K562 (cell line): ENCODE results near the gene B3GAT1. TPM values are rescaled to one million over a fixed set of nuclear protein-coding genes. Genes with fewer than 3 reads are reported as not detected.

ENCODE experiments used
- ATAC-seq: fragments of 200-7000 bp; cut with Tn5 transposase; 3 replicates; pipeline ENCODE4 v1.9.1; 2020; ENCODE audit warnings: moderate library complexity
- BruUV-seq: library from RNA; stranded (reverse); fragments of 400-500 nt; replicated peaks from 2 replicates; lab custom pipeline; 2021; lab: Mats Ljungman, UMichigan
- CTCF ChIA-PET: fragments of 300-600 bp; formaldehyde crosslinking; extraction: SDS; loops from one replicate; lab custom pipeline; 2021; ENCODE audit warnings: low intra/inter-chr PET ratio; lab: Yijun Ruan, JAX
- POLR2A ChIA-PET: fragments of 300-600, 350-650 bp; sonication (Branson Sonifier 250); formaldehyde crosslinking; extraction: SDS; loops from one replicate; lab custom pipeline; 2021; ENCODE audit warnings: antibody characterized with exemption, inconsistent platforms; lab: Yijun Ruan, JAX
- DNase-seq, 4 experiments: peaks; one replicate each; pipeline versions ENCODE4 v3.0.0 to v3.0.0-alpha.2; 2011 to 2018; ENCODE audit warnings: low spot score in 3 of 4, mixed read lengths in 3 of 4; ENCODE audit errors: extremely low read depth in 1 of 4
- FAIRE-seq: peaks from 2 replicates; lab custom pipeline; 2011; peaks lifted over from hg19 to GRCh38; lab: Jason Lieb, UNC
- H2AFZ ChIP-seq: 2 replicates; pipeline ENCODE4 v1.6.0; 2011; ENCODE audit warnings: low read depth, low read length, control low read depth, inconsistent platforms
- H3K27ac ChIP-seq: fragments of 200-600 bp; 3 replicates; pipeline ENCODE4 v1.8.0; 2011; ENCODE audit warnings: low read depth, mild to moderate bottlenecking, control low read depth, inconsistent platforms, low read length, moderate library complexity, mixed read lengths; ENCODE audit errors: extremely low read depth
- H3K27me3 ChIP-seq, 2 experiments: fragments of 300-600 bp in 1 of 2; 2 replicates in 1 of 2; 3 replicates in 1 of 2; pipeline versions ENCODE4 v1.6.0 to v1.8.0; 2011; ENCODE audit warnings: inconsistent platforms in 2 of 2, low read length in 2 of 2, mild to moderate bottlenecking in 1 of 2, mixed read lengths in 1 of 2, moderate library complexity in 1 of 2; ENCODE audit not compliant: control insufficient read depth in 2 of 2, insufficient read depth in 2 of 2
- H3K36me3 ChIP-seq: fragments of 300-600 bp; 3 replicates; pipeline ENCODE4 v1.8.0; 2011; ENCODE audit warnings: mild to moderate bottlenecking, low read length, inconsistent platforms; ENCODE audit not compliant: control insufficient read depth, insufficient read depth
- H3K4me1 ChIP-seq, 2 experiments: fragments of 200-600 bp in 1 of 2; replicated peaks in 1 of 2; 2 replicates in 1 of 2; 3 replicates in 1 of 2; pipeline versions ENCODE4 v1.5.1 to v1.8.0; 2011; ENCODE audit warnings: inconsistent platforms in 2 of 2, low read length in 2 of 2, mild to moderate bottlenecking in 1 of 2, mixed read lengths in 1 of 2, moderate library complexity in 1 of 2; ENCODE audit not compliant: control insufficient read depth in 2 of 2, insufficient read depth in 2 of 2
- H3K4me2 ChIP-seq: 2 replicates; pipeline ENCODE4 v1.6.1; 2011; ENCODE audit warnings: low read length, control low read depth, inconsistent platforms, mixed read lengths; ENCODE audit not compliant: insufficient read depth
- H3K4me3 ChIP-seq: fragments of 200-600 bp; sonication (generic), shearing (Covaris generic); 2 replicates; pipeline ENCODE4 v1.5.1; 2016; ENCODE audit warnings: control low read depth, inconsistent platforms
- H3K79me2 ChIP-seq: fragments of 200-600 bp; 3 replicates; pipeline ENCODE4 v1.8.0; 2011; ENCODE audit warnings: low read length, inconsistent platforms; ENCODE audit not compliant: control insufficient read depth, insufficient read depth
- H3K9ac ChIP-seq, 2 experiments: 2 replicates each; pipeline versions ENCODE4 v1.6.0 to v1.6.1; 2011; ENCODE audit warnings: low read depth in 2 of 2, low read length in 2 of 2, control low read depth in 1 of 2, inconsistent platforms in 1 of 2, mild to moderate bottlenecking in 1 of 2, mixed read lengths in 1 of 2; ENCODE audit not compliant: insufficient read depth in 1 of 2
- H3K9me1 ChIP-seq: one replicate; pipeline ENCODE4 v1.6.0; 2011; ENCODE audit warnings: inconsistent platforms, mild to moderate bottlenecking, low read length, moderate library complexity; ENCODE audit not compliant: control insufficient read depth, insufficient read depth
- H3K9me3 ChIP-seq: replicated peaks from 2 replicates; pipeline ENCODE4 v1.5.1; 2011; ENCODE audit warnings: low read depth, low read length, inconsistent platforms; ENCODE audit not compliant: control insufficient read depth, insufficient read depth
- H4K20me1 ChIP-seq: replicated peaks from 2 replicates; pipeline ENCODE4 v1.6.1; 2011; ENCODE audit warnings: low read length, inconsistent platforms, mixed read lengths; ENCODE audit not compliant: control insufficient read depth, insufficient read depth
- BRD4 ChIP-seq: fragments of 200-600 bp; sonication (generic); IDR thresholded peaks from 2 replicates; pipeline ENCODE4 v1.6.1; 2017; ENCODE audit warnings: inconsistent platforms
- CBFA2T3 ChIP-seq: fragments of 450-650 bp; IDR thresholded peaks from 2 replicates; pipeline ENCODE4 v1.6.1; 2017
- GATA2 ChIP-seq: sonication (generic); formaldehyde crosslinking; IDR thresholded peaks from 2 replicates; pipeline ENCODE4 v1.4.0; 2020; ENCODE audit warnings: mild to moderate bottlenecking, missing genetic modification reagents
- HSF4 ChIP-seq: fragments of 250-450 bp; sonication (Bioruptor Pico); IDR thresholded peaks from 2 replicates; pipeline ENCODE4 v2.1.2; 2022; ENCODE audit warnings: mild to moderate bottlenecking, moderate library complexity, borderline replicate concordance
- IFI16 ChIP-seq: fragments of 250-450 bp; sonication (Bioruptor Pico); IDR thresholded peaks from 2 replicates; pipeline ENCODE4 v2.1.2; 2022; ENCODE audit warnings: mild to moderate bottlenecking, inconsistent platforms
- MCM5 ChIP-seq: fragments of 450-650 bp; IDR thresholded peaks from 2 replicates; pipeline ENCODE4 v1.6.1; 2016; ENCODE audit warnings: low read depth
- MYC ChIP-seq, 2 experiments: fragments of 250-450 bp in 1 of 2; sonication (Bioruptor Pico) in 1 of 2; IDR thresholded peaks; 2 replicates each; pipeline versions ENCODE4 v1.5.1 to v1.6.1; 2012 to 2021; ENCODE audit warnings: low read depth in 2 of 2, borderline replicate concordance in 1 of 2, improper control_type of control experiment in 1 of 2, low read length in 1 of 2, mild to moderate bottlenecking in 1 of 2, moderate library complexity in 1 of 2
- NR1H2 ChIP-seq: sonication (generic); formaldehyde crosslinking; IDR thresholded peaks from 2 replicates; pipeline ENCODE4 v1.4.0; 2020; ENCODE audit warnings: mild to moderate bottlenecking, missing genetic modification reagents
- SAFB2 ChIP-seq: fragments of 200-400 bp; formaldehyde crosslinking; IDR thresholded peaks from 2 replicates; pipeline ENCODE4 v1.6.1; 2018; ENCODE audit warnings: borderline replicate concordance, low read length, low read depth, moderate library complexity; ENCODE audit not compliant: severe bottlenecking
- SP1 ChIP-seq: sonication (generic); formaldehyde crosslinking; IDR thresholded peaks from 2 replicates; pipeline ENCODE4 v1.8.1; 2022; ENCODE audit warnings: mild to moderate bottlenecking, missing genetic modification reagents
- TAF15 ChIP-seq: fragments of 200-400 bp; formaldehyde crosslinking; IDR thresholded peaks from 2 replicates; pipeline ENCODE4 v1.6.1; 2017; ENCODE audit warnings: mild to moderate bottlenecking, low read depth, low read length, moderate library complexity
- WGBS: fragments of 100-300 bp; shearing (Covaris generic); methylation state at CpG from one replicate; pipeline ENCODE4 v1.1.6; 2016; ENCODE audit warnings: low coverage, mixed read lengths; ENCODE audit not compliant: insufficient coverage; ENCODE audit errors: missing lambda C conversion rate; 5-methylcytosine and 5-hydroxymethylcytosine counted together
- in situ Hi-C: fragments of 300-500 bp; cut with MboI; formaldehyde crosslinking; loops from 4 replicates; pipeline ENCODE4 v1.15.0; 2018; ENCODE audit warnings: inconsistent platforms, mixed read lengths
- intact Hi-C: fragments of 100-400 bp; cut with micrococcal nuclease; formaldehyde crosslinking; loops from 2 replicates; pipeline ENCODE4 v1.14.2; 2022
- polyA plus RNA-seq, 8 experiments: library from polyadenylated mRNA; depleted of rRNA in 4 of 8; stranded (reverse) in 5 of 8; unstranded in 3 of 8; fragments of >200 nt; fragmentation: Nextera tagmentation in 2 of 8; fragmentation: Illumina TruSeq in 1 of 8; extraction: Ambion mirVana in 2 of 8; extraction: Trizol in 1 of 8; gene quantifications; 2 replicates each; pipeline versions ENCODE4 v1.2.1 to v1.2.3, GENCODE V29; 2011 to 2014; ENCODE audit warnings: inconsistent platforms in 1 of 8, missing spikeins in 1 of 8
- total RNA-seq, 7 experiments: library from RNA; depleted of rRNA in 6 of 7; stranded (reverse); fragments of >200 nt in 6 of 7; fragmentation: Illumina TruSeq in 2 of 7; extraction: Trizol in 2 of 7; gene quantifications; 2 replicates each; pipeline versions ENCODE4 v1.2.1 to v1.2.3, GENCODE V29; 2011 to 2021; ENCODE audit warnings: low replicate concordance in 1 of 7
- TF ChIP-seq, protein P1 (sequence below): fragments of 450-650 bp; formaldehyde crosslinking; IDR thresholded peaks from 2 replicates; pipeline ENCODE4 v1.4.0; 2020; ENCODE audit warnings: mild to moderate bottlenecking, moderate library complexity
- TF ChIP-seq, protein P2 (sequence below): fragments of 250-450 bp; sonication (Bioruptor Pico); IDR thresholded peaks from 2 replicates; pipeline ENCODE4 v1.9.0; 2021; ENCODE audit warnings: mild to moderate bottlenecking, inconsistent platforms
- TF ChIP-seq, protein P3 (sequence below), 2 experiments: fragments of 450-650 bp; conservative IDR thresholded peaks; 2 replicates each; pipeline ENCODE4 v1.6.1; 2017; ENCODE audit warnings: mild to moderate bottlenecking in 2 of 2, moderate library complexity in 2 of 2

The B3GAT1 gene
- total and polyA plus RNA-seq, 9 of the 15 experiments (the other 6 are each of a cell fraction or from before 2014, with no cell fraction given): 0.01 to 0.53 (median 0.14) TPM; not detected in 1

DNA sequence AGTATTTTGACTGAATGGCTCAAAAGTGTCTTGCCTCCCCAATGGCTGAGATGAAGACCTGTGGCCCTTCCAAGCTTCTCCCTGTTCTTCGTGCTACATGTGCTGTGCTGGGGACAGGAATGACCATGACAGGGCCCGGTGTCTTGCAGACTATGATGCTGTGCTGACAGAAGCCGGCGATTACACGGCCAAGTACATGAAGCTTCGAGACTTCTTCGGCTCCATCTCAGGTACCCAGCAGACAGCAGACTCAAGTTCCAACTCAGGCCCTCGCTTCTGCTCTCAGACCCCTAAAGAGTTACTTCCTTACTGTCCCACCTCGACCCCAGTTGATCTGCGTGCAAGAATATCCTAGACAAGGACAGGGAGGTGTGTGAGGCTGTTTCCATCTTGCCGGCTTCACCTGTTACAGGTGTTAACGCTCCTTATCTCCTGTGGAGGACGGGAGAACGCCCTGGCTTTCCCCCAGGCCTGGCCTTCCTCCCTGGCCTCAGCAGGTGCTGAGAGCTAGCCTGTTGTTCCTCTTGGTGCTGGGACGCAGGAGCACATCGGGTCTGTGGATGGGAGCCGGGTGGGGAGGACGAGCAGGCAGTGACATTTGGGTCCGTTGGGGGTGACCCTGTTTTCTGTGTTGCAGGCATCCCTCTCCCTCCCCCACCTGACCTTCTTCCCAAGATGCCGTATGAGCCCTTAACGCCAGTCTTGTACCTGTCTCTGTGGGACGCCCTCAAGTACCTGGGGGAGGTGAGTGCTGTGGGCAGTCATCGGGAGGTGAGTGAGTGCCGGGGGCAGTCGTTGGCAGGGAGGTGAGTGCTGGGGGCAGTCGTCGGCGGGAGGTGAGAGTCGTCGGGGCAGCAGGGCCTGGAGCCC lies 42.2 kb downstream of the B3GAT1 start:
- TF ChIP-seq MCM5 (no peak), MYC (IDR thresholded peaks at IDR 0.05; ENCODE audit: low read depth, low read length) (no peak), MYC (CRISPR knock-in tag; IDR thresholded peaks at IDR 0.05; ENCODE audit: borderline replicate concordance, low read depth) (no peak), SP1 (no peak), CBFA2T3 (no peak), GATA2 (CRISPR knock-in tag) (no peak), HSF4 (no peak), NR1H2 (CRISPR knock-in tag) (no peak), SAFB2 (no peak), IFI16 (CRISPR knock-in tag) (no peak), TAF15 (no peak), BRD4 (no peak)
- TF ChIP-seq, protein P1, sequence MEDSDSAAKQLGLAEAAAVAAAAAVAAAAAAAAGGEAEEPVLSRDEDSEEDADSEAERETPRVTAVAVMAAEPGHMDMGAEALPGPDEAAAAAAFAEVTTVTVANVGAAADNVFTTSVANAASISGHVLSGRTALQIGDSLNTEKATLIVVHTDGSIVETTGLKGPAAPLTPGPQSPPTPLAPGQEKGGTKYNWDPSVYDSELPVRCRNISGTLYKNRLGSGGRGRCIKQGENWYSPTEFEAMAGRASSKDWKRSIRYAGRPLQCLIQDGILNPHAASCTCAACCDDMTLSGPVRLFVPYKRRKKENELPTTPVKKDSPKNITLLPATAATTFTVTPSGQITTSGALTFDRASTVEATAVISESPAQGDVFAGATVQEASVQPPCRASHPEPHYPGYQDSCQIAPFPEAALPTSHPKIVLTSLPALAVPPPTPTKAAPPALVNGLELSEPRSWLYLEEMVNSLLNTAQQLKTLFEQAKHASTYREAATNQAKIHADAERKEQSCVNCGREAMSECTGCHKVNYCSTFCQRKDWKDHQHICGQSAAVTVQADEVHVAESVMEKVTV (CRISPR knock-in tag): no peak
- TF ChIP-seq, protein P2, sequence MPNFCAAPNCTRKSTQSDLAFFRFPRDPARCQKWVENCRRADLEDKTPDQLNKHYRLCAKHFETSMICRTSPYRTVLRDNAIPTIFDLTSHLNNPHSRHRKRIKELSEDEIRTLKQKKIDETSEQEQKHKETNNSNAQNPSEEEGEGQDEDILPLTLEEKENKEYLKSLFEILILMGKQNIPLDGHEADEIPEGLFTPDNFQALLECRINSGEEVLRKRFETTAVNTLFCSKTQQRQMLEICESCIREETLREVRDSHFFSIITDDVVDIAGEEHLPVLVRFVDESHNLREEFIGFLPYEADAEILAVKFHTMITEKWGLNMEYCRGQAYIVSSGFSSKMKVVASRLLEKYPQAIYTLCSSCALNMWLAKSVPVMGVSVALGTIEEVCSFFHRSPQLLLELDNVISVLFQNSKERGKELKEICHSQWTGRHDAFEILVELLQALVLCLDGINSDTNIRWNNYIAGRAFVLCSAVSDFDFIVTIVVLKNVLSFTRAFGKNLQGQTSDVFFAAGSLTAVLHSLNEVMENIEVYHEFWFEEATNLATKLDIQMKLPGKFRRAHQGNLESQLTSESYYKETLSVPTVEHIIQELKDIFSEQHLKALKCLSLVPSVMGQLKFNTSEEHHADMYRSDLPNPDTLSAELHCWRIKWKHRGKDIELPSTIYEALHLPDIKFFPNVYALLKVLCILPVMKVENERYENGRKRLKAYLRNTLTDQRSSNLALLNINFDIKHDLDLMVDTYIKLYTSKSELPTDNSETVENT (CRISPR knock-in tag): no peak
- TF ChIP-seq, protein P3, sequence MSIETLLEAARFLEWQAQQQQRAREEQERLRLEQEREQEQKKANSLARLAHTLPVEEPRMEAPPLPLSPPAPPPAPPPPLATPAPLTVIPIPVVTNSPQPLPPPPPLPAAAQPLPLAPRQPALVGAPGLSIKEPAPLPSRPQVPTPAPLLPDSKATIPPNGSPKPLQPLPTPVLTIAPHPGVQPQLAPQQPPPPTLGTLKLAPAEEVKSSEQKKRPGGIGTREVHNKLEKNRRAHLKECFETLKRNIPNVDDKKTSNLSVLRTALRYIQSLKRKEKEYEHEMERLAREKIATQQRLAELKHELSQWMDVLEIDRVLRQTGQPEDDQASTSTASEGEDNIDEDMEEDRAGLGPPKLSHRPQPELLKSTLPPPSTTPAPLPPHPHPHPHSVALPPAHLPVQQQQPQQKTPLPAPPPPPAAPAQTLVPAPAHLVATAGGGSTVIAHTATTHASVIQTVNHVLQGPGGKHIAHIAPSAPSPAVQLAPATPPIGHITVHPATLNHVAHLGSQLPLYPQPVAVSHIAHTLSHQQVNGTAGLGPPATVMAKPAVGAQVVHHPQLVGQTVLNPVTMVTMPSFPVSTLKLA (conservative IDR thresholded peaks at IDR 0.05): no peak
- Histone ChIP-seq H3K9me3 (no peaks in the 10 kb centered on the region), H4K20me1 (no peaks in the 10 kb centered on the region), H2AFZ (no peak overlapping the region), H3K4me1 (no peaks in the 10 kb centered on the region; a peak in 2 of 5 replicates), H3K9ac (no peak overlapping the region; a peak in 1 of 4 replicates), H3K4me2 (no peak overlapping the region), H3K27ac (no peak overlapping the region), H3K79me2 (no peaks in the 10 kb centered on the region), H3K9me1 (no peaks in the 10 kb centered on the region), H3K36me3 (no peaks in the 10 kb centered on the region; the same call in 2 of the 3 replicates), H3K4me3 (no peak overlapping the region), H3K27me3 (no peaks in the 10 kb centered on the region)
- ChIA-PET POLR2A (interaction anchor here (0.7 kb wide), 1 partner anchor 126 kb away, joined by 3 read pairs; no protein-coding TSS in a partner anchor), CTCF (no interaction called here)
- in situ Hi-C loops: no loop called here
- 70% methylated on average over 29 of the region's 30 CpGs for WGBS
- ATAC-seq (no peak), DNase-seq (no peak), FAIRE-seq (no peak)
- BruUV-seq: no TSS peak
- intact Hi-C loops: no loop called here
